ENCODE data around the gene SREBF2. TPM values are rescaled to one million over a fixed set of nuclear protein-coding genes. Genes with fewer than 3 reads are reported as not detected.

The SREBF2 gene
- total RNA-seq, 4 donors from 2014 or later = 21.4 to 28.0 (median 25.3) TPM

DNA sequence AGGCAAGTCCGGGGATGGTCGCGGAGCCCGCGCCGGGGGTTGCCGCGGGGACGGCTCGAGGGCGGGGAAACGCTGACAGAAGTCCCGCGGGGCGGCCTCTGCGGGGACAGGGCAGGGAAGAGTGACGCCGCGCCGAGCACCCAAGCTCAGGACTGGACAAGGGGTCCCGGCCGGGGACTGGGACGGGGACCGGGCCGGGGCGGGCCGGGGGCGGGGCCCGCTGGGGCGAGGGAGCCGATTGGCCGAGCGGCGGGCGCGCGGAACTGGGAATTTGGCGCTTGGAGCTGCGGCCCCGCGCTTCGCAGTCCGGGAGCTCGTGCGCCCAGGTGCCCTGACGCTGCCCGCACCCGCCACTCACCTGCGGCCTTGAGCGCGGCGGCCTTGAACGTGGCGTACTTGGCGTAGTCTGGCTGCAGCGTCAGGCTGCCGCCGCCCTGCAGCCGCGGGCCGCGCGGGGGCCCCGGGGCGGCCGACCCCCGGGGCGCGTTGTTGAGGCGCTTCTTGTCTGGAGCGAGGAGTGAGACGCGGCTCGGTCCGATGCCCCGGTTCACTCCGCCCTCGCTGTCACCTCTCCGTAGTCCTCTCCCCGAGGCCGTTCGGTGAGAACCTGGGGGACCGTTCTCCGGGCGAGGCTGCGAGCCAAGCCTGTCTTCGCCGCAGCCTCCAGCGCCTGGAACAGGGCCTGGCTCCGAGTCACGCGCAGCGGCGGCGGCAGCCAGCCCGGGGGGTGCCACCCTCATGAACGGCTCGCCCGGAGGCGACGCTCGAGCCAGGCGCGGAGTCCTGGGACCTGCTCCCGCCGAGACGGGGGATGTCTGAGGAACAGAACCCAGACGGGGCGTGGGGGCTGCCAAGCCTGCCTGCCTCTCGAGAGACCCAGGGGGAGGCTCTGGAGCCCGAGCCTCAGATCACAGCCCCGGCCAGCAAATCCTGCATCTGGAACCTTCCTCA is 77.4 kb downstream of the SREBF2 start:
- TF ChIP-seq, protein P1, sequence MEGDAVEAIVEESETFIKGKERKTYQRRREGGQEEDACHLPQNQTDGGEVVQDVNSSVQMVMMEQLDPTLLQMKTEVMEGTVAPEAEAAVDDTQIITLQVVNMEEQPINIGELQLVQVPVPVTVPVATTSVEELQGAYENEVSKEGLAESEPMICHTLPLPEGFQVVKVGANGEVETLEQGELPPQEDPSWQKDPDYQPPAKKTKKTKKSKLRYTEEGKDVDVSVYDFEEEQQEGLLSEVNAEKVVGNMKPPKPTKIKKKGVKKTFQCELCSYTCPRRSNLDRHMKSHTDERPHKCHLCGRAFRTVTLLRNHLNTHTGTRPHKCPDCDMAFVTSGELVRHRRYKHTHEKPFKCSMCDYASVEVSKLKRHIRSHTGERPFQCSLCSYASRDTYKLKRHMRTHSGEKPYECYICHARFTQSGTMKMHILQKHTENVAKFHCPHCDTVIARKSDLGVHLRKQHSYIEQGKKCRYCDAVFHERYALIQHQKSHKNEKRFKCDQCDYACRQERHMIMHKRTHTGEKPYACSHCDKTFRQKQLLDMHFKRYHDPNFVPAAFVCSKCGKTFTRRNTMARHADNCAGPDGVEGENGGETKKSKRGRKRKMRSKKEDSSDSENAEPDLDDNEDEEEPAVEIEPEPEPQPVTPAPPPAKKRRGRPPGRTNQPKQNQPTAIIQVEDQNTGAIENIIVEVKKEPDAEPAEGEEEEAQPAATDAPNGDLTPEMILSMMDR (IDR thresholded peaks at IDR 0.05; ENCODE audit: low read depth) = no peak

DNA sequence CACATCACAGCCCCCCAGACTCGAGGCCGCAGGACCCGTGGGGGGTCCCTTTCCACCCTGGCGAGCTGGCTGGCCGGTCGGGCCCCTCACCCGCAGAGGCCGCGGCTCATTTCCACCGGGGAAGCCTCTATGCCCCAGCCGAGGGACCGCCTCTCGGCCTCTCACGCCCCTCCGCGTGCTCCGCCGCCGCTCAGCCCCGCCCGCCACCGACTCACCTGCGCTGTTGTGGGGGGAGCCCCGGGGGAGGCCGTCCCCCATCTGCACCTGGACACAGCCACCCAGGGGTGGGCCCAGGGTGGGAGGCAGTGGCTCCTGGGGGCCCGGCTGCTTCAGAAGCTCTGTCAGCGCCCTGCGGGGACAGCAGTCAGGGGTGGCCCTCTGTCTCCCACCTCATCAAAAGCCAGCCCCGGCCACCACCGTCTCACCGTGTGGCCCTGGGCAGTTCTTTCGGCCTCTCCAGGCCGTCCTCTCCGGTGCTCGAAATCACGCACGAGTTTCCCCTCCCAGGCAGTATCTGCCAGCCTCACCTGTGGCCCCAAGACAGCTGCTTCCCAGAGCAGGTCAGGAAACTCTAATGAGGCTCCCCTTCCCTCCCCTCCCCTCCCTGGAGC is 78.2 kb downstream of the SREBF2 start:
- TF ChIP-seq, protein P1 (IDR thresholded peaks at IDR 0.05; ENCODE audit: low read depth) = no peak

DNA sequence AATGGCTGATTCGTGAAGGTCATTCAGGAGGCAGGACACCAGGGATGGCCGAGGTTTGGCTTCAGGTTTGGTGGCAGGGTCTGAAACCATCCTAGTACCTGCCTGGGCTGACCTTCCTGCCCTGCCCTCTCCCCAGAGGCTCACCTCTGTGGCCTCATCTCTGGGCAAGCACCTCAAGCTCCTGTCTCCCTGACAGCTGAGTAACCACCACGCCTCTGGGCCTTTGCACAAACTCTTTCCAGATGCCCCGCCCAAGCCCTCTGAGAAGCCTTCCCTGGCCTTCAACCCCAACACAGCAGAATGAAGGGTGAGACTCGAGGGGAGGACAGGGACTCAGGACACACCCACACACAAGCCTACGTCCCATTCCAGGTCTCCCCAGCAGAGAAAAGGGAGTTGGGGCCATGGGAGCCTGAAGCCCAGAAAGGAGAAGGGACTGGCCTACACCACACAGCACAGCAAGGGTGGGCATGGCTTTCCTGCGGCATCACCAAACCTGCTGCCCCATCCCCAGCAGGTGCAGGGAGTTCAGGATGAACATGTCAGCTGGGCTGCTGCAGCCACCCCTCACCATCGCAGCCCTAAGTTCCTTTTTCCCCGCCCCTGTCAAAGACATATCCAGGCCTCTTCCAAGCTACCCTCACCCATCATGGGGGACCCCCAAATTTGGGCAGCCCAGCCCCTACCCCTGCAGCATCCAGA is 79.6 kb downstream of the SREBF2 start:
- TF ChIP-seq, protein P1 (IDR thresholded peaks at IDR 0.05; ENCODE audit: low read depth) = no peak

DNA sequence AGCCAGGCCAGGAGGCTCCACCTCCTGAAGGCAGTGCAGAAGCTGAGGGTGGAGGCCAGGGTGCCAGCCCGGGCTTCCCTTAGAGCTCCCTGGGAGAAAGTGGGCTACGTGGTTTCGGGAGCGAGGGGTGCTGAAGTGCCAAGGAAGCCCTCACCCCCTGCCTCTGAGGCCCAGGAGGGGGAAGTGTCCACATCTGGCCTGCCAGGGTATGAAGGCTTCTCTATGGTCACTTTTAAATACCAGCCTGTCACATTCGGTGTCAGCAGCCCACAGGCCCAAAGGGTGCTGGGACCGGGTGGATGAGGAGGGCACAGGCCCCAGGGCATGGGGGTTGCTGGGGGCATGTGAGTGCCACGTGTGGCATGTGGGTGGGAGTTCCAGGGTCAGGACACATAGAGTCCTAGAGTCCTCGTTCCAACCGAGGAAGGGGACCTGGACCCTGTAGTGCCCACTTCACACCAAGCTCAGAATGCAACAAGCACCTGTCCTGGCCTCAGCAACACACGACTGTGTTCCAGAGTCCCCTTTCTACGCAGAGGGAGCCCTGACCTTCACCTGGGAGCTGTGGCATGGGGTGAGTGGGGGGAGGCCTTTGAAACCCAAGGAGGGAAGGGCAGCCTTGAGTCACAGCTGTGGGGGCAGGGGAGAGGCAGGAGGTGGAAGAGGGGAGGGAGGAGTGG is 80.3 kb downstream of the SREBF2 start:
- TF ChIP-seq, protein P1 (IDR thresholded peaks at IDR 0.05; ENCODE audit: low read depth) = no peak

DNA sequence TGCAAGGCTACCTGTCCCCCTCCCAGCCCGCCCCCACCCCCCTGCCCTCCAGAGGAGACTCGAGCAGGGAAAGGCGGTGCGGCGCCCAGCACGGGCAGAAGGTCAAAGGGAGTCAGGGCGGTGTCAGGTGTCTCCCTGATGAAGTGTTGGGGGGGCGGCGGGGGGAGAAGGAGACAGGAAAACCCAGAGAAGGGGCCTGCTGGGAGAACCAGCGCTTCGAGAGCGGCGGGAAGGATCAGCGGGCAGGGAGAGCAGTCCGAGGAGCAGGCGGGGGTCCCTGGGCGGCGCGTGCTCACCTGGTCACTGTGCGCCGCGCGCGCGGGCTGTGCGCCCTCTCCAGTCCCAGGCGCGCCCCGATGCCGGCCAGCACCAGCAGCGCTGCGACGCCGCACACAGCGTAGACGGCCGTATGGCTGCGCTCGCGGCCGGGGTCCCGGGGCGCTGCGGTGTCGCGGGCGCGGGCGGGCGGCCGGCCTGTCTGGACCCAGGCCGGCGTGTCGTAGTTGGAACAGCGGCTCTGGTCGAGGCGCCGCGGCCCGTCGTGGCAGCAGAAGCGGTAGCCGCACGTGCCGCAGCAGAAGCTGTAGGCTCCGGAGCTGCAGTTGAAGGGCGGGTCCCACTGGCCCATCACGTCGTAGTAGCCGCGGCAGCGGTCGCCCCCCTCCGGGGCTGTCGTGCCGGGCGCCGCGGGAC is 81.1 kb downstream of the SREBF2 start:
- TF ChIP-seq, protein P1 (IDR thresholded peaks at IDR 0.05; ENCODE audit: low read depth) = no peak

DNA sequence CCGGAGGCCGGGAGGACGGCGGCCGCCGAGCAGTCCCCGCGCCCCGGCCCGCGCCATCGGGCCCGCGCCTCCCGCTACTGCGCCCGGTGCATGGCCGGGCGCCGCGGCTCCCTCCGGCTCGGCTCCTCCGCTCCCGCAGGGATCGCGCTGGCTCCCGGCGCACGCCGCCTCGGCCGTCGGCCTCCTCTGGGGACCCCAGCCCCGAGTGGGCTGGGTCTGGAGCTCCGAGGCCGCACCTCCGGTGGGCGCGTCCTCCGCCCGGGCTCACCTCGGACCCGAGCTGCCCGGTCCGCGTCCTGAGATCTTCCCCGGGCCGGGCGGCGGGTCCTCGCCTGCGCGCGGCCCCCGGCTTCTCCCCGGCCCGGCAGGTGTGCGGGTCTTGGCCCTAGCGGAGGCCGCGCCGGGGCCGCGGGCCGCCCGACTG is 81.7 kb downstream of the SREBF2 start:
- TF ChIP-seq, protein P1 (IDR thresholded peaks at IDR 0.05; ENCODE audit: low read depth) = no peak
